Activated T-helper 9 cell treated with anti-CD3 and anti-CD28 coated beads, Interleukin-2, amount 50 U/mL, for 16 hours (primary cell): ENCODE measurements around the gene TWIST1.

Source experiments
- DNase-seq: peaks from one replicate; pipeline ENCODE4 v3.0.0-alpha.2; 2020; ENCODE audit warnings: low read depth

Gene TWIST1

GRCh38 chr7:19113002-19113350, 4.5 kb downstream of the TWIST1 start:
- DNase-seq, result no peak

DNA sequence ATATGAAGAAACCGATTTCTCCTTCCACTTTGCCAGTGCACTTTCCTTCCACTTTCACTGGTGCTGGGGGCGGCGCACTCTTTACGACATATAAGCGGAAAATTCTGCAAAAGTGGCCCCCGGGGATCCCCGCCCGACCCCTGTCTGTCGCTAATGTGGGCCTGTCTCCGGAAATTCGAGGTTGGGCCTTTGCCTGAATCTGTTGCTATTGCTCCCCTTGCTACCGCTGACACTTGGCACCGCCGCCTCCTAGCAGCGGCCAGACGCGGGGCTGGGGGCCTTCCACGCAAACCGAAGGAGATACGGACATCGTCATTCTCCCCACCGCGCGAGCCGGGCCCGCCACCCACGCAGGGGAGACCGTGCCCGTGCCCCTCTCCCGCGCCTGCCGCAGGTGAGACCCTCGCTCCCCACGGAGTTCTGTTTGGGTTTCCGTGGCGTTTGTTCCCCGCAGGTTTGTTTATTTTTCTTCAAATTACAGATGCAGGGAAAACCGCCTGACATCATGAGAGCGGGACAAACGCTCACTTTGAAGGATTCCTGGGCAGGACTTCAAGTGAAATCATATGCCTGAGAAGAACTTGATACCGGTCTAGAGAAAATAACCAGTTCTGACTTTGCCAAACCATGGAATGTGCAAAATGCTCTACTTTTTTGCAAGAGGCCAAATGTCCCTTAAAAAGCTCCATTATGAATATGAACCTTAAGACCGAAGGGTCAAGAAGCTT, 5.0 kb downstream of the TWIST1 start:
- no peak for DNase-seq

GRCh38 chr7:19111474-19112273, 5.8 kb downstream of the TWIST1 start:
- no peak for DNase-seq

- DNase-seq, result no peak
Observed at GRCh38 chr7:19110776-19111175, 6.7 kb downstream of the TWIST1 start.

DNA sequence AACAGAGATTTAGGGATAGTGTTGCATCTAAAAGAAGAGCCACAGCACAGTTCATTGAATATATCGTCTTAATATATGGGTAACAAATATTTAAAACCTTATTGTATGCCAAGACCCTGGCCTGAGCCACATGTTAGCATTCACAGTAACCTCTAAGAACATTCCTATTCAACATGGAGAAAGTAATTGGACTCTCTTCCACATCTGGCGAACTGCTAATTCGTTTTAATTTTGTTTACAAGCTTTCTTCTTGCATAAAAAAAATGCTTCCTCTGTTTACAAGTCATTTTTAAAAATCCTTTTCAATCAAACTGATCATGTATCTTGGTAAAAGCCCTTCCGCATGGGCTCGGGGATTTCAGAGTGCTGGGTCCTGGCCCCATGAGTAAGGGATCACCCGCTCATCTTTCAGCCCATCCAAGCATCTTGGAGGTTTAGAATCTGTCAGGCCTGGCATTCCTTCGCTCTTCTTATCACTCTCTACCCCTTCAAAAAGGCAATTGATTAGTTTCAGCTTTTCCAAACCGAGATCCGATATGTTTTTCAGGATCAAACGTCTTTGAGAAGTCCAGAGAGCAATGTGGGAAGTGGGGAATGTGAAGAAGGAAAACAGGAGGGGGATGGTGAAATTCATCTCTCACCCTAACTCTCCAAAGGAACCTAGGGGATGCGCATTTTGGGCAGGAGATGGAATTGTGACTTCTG, 7.3 kb downstream of the TWIST1 start:
- no peak for DNase-seq

GRCh38 chr7:19109000-19109946, 8.2 kb downstream of the TWIST1 start:
- DNase-seq, result no peak

DNA sequence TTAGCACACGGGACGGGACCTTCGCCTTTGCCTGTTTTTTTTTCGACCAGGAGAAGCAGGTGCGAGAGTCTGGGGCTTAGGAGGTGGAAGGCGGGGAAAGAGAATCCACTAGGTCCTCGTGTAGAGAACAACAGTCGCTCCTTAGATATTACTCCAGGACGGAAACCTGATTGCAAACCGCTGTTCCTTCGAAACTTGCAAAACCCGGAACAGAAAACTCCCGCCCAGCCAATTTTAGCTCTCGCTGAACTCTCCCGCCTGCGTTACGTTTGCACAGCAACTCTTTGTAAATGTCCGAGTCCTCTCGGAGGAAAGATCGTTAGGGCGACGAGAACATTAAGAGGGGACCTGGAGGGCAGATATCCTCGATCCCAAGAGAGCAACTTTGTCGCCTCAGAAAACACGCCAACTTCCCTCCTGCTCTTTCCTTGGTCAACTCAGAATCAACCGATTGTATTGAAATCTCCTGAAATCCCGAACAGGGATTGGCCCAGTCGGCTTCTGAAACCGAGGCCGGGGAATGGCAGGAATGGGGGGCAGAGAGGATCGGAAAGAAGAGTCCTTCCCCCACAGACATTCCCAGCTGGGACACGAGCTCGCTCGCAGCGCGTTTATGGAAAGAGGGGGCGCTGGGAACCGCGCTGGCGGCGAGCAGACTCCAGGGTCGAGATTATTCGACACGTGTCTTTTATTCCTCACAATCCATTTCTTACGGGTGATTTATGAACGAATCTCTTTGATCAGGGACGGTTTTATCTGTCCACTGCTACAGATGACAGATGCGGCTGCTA, 9.9 kb downstream of the TWIST1 start:
- no peak for DNase-seq

DNA sequence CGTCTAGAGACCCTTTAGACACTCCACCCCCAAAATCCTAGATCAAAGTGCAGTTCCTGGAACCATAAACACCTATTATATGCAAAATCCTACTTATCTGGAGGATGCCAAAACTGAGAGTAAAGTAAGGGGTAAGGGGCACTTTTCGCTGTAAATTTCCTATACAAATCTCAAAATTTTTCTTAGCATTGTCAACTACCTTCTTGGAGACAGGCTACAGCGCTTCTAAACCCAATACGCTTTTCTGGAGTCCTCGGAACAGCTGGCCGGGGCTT, 10.4 kb downstream of the TWIST1 start:
- DNase-seq, result no peak

GRCh38 chr7:19106241-19107080, 11.0 kb downstream of the TWIST1 start:
- DNase-seq, result no peak

GRCh38 chr7:19105546-19105945, 11.9 kb downstream of the TWIST1 start:
- DNase-seq, result no peak

- no peak for DNase-seq
Observed at GRCh38 chr7:19104811-19105210, 12.6 kb downstream of the TWIST1 start.

GRCh38 chr7:19102884-19103283, 14.6 kb downstream of the TWIST1 start:
- DNase-seq, result no peak

GRCh38 chr7:19101909-19102308, 15.5 kb downstream of the TWIST1 start:
- no peak for DNase-seq

DNA sequence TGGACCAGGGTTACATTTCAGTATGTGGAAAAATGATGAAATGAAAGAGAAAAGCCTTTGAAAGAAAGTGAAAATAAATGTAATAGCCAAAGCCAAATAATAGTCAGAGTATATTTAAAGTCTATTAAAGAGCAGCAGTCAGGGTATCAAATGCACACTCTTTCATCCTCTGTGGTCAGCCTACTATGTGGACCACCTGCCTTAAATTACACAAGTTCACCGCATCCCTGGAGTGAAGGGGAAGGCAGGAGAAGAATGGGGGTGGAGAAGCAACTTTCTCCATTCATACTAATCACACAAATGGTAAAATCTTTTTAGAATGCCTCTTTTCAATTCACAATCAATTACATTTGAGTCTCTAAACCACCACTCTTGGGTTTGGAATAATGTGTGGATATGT, 16.0 kb downstream of the TWIST1 start:
- no peak for DNase-seq

GRCh38 chr7:19099924-19100323, 17.5 kb downstream of the TWIST1 start:
- DNase-seq, result no peak

DNA sequence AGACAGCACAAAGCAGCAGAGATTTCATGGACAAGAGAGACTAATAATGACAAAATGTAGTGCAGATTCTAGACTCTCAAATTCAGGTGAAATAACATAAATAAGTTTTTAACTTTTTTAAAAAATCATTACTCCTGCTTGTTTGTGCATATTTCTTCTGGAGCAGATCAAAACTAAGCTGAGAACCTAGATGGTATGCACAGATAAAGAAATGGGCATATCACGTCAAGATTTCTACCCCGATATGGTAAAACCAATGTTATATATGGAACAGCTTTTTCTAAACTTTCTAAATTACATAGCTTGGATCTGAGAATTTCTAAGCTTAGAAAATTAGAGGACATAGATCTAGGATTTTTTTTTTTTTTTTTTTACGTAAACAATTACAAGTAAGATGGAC, 18.2 kb downstream of the TWIST1 start:
- no peak for DNase-seq

DNA sequence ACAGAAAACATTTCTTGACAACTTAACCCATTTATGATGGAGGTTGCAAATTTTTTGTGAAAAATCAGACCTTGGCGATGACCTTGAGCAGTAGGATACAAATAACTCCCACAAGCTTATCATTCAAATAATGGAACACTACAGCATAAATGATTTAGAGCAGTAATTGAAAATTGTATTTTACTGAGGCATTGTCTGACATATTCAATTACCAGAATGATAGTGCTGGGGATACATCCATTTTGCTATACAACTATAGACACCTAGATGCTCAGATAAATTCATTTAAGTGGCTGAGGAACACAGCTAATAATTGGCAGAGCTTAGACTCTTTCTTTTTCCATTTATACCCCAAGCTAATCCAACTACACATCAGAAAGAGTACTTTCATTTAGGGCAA, 18.9 kb downstream of the TWIST1 start:
- DNase-seq, result no peak

- DNase-seq, result no peak
Observed at GRCh38 chr7:19097165-19098055, 20.0 kb downstream of the TWIST1 start.

DNA sequence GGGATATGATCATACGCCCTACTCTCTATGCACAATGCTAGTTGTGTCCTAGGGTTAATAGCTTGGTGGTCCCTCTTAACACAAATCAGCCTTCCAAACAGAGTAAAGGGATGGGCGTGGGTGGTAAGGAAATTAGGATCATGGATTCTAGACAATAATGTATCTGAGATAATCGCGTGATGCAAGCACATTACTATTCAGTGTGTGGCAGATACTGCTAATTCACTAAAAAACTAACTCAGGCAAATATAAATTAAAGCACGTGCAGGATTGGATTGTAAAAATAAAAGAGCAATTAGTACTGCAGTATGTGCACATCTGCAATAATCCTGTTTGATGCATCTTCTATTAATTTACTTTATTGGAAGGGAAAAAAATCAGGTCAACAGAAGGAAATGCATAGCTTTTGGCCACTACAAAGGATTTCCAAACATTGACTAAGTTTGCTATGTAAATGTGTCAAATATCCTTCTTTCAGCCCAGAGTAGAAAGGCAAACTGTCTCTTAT, 22.0 kb downstream of the TWIST1 start:
- no peak for DNase-seq
